GM10266 (cell line): ENCODE results near the gene AP4S1.
A peak's percentile ranks its signal among the peaks of the same experiment; 100 is the strongest.

ENCODE experiments used
- DNase-seq: peaks from one replicate; pipeline ENCODE4 v3.0.0; 2012; ENCODE audit errors: extremely low spot score
- CTCF ChIP-seq: IDR thresholded peaks from 2 replicates; pipeline ENCODE4 v1.5.1; 2012; ENCODE audit warnings: mild to moderate bottlenecking, low read depth; ENCODE audit not compliant: control insufficient read depth, insufficient read depth; ENCODE audit errors: missing control alignments

The AP4S1 gene

DNA sequence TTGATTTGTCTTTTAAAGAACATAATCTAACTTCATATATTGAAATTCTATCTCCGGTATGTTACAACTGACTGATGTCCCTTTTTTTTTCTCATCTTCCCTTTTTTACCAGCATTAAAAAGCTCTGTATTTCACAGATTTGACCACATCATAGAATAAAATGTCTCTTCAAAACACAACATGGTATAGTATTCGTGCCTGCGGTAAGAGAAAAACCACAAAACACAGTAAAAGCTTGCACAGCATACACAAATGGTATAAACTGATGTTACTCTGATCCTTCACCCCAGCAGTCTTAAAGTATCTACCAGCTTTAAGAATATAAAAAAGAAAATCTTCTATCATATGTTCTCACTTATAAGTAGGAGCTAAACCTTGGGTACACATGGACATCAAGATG is 98.7 kb downstream of the AP4S1 start:
- DNase-seq, result no peak
- TF ChIP-seq CTCF, result no peak

DNA sequence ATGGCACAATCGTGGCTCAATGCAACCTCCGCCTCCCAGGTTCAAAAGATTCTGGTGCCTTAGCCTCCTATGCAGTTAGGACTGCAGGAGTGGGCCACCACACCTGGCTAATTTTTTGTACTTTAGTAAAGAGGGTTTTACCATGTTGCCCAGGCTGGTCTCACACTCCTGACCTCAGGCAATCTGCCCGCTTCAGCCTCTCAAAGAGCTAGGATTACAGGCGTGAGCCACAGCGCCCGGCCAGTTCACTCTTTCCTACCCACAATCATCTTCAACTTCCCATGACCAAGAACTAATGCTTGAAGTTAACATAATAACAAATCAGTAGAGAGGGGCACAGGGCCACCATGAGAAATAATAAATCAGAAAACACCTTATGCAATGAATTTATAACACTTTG is 99.8 kb downstream of the AP4S1 start:
- no peak for TF ChIP-seq CTCF
- no peak for DNase-seq

- TF ChIP-seq CTCF, result no peak
- DNase-seq, result no peak
Observed at GRCh38 chr14:31126680-31127079, 101.2 kb downstream of the AP4S1 start.

DNA sequence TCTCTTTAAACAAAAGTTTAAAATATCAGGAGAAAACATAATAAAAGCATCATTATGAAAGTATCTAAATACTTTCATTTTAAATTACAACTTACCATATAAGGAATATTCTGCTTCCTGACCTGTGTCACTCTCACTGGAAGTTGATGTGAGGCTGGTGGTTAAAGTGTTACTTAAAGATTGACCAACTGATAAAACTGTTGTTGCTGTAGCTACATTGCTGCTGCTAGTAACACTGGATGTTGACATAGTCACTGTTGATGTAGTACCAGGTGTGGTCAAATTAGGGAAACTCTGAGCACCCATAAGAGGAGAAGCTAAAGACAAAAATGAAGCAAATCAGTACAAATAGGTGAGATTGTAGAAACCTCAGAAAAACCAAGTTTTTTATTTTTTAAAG is 102.2 kb downstream of the AP4S1 start:
- peak; percentile 37 for DNase-seq
- TF ChIP-seq CTCF, result no peak

DNA sequence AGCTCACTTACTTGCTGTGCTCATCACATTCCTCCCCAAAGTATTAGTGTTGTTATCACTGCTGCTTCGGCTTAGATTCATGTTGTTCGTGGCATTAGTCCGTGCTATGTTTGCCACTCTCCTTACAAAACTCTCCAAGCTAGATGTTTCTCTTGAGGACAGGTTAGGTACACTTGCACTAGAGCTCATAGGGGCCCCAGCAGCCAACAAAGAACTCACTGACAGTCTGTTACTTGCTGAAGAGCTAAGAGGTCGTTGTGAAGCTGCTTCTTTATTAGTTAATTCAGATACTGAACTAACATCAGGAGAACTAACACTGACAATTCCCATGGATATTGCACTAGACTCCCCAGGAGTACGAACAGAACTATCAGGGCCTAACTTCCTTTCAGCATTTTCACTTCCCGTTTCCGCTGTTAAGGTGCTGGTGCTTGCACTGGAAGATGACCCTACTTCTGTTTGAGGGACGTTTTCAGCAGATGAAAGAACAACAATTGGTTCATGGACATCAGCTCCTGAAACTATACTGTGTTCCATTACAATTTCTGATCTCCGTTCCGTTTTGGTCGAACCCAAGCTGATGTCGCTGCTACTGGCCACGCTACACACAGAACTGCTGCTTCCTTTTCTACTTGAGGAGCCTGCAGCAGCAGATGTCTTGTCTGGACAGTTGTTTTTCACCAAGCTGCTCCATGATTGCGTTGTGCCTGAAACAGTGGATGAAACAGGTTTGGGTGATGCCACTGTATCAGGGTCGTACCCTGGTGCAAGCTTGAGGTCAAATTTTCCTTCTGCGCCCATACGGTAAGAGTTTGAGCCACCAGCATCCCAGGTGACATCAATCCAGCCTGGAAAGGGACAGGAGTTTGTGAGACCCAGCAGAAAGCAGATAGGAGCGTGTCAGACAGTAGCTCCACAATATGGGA is 103.4 kb downstream of the AP4S1 start:
- DNase-seq, result peak; percentile 7
- TF ChIP-seq CTCF, result no peak

DNA sequence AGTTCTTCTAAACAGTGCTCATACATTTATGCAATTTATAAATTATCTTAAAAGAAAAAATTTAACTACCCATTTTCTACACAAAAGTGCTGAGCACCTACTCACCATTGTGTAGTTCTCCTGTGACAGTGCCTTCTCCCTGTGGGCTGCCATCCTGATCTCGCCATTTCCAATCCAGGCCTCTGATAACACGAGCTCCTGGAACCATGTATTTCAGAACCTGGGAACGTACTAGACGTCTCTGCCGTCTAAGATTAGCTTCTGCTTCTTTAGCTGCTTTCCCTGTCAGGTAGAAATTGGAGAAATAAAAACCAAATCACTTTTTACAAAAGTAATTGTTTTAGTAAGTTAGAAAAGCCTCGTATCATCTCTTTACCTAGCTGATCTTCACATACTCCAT is 107.7 kb downstream of the AP4S1 start:
- DNase-seq, result no peak

More for the DNA sequence above, 107.7 kb downstream of the AP4S1 start:
- no peak for TF ChIP-seq CTCF
